K562 (cell line): ENCODE measurements around the gene SPIRE1. TPM values are rescaled to one million over a fixed set of nuclear protein-coding genes. Genes with fewer than 3 reads are reported as not detected.

ENCODE experiments used
- BRD4 ChIP-seq: fragments of 200-600 bp; sonication (generic); IDR thresholded peaks from 2 replicates; pipeline ENCODE4 v1.6.1; 2017; ENCODE audit warnings: inconsistent platforms
- CC2D1A ChIP-seq: fragments of 450-650 bp; IDR thresholded peaks from 2 replicates; pipeline ENCODE4 v1.6.1; 2017; ENCODE audit warnings: mild to moderate bottlenecking
- CHD2 ChIP-seq: IDR thresholded peaks from 2 replicates; pipeline ENCODE4 v1.6.1; 2011; ENCODE audit warnings: low read depth, low read length
- CLOCK ChIP-seq: fragments of 250-450 bp; sonication (Bioruptor Pico); IDR thresholded peaks from 2 replicates; pipeline ENCODE4 v1.4.0; 2020; ENCODE audit warnings: mild to moderate bottlenecking, moderate library complexity, borderline replicate concordance
- CREB1 ChIP-seq, 2 experiments: sonication (generic) in 1 of 2; formaldehyde crosslinking in 1 of 2; IDR thresholded peaks; 2 replicates each; pipeline versions ENCODE4 v1.6.1 to v1.8.0; 2012 to 2022; ENCODE audit warnings: inconsistent platforms in 1 of 2, mild to moderate bottlenecking in 1 of 2, missing genetic modification reagents in 1 of 2, moderate library complexity in 1 of 2
- E2F8 ChIP-seq: fragments of 450-650 bp; IDR thresholded peaks from 2 replicates; pipeline ENCODE4 v1.7.1; 2018; ENCODE audit warnings: mild to moderate bottlenecking, low read depth; ENCODE audit not compliant: partially characterized antibody
- FOSL1 ChIP-seq: fragments of 200-800 bp; sonication (Bioruptor generic); conservative IDR thresholded peaks from 2 replicates; pipeline ENCODE4 v1.6.1; 2016; ENCODE audit warnings: missing genetic modification characterization, missing compliant biosample characterization
- FOXA1 ChIP-seq: fragments of 450-650 bp; IDR thresholded peaks from 2 replicates; pipeline ENCODE4 v1.6.1; 2016; ENCODE audit warnings: mild to moderate bottlenecking, borderline replicate concordance
- KDM4B ChIP-seq, 2 experiments: fragments of 450-650 bp in 1 of 2; sonication (generic) in 1 of 2; IDR thresholded peaks; 2 replicates each; pipeline ENCODE4 v1.6.1; 2016 to 2017; ENCODE audit warnings: borderline replicate concordance in 2 of 2, antibody characterized with exemption in 1 of 2, low read depth in 1 of 2, mild to moderate bottlenecking in 1 of 2
- MAZ ChIP-seq, 2 experiments: fragments of 450-650 bp in 1 of 2; sonication (generic) in 1 of 2; formaldehyde crosslinking; IDR thresholded peaks in 1 of 2; conservative IDR thresholded peaks in 1 of 2; 2 replicates each; pipeline versions ENCODE4 v1.4.0 to v1.5.0; 2020; ENCODE audit warnings: mild to moderate bottlenecking in 1 of 2, missing genetic modification reagents in 1 of 2
- MYNN ChIP-seq, 2 experiments: sonication (generic); formaldehyde crosslinking in 1 of 2; IDR thresholded peaks; 2 replicates each; pipeline versions ENCODE4 v1.5.0 to v1.6.1; 2016 to 2020; ENCODE audit warnings: antibody characterized with exemption in 1 of 2, missing genetic modification reagents in 1 of 2
- NFATC3 ChIP-seq: fragments of 450-650 bp; IDR thresholded peaks from 2 replicates; pipeline ENCODE4 v1.6.1; 2017; ENCODE audit warnings: mild to moderate bottlenecking
- NR3C1 ChIP-seq: sonication (generic); formaldehyde crosslinking; IDR thresholded peaks from 2 replicates; pipeline ENCODE4 v1.8.1; 2022; ENCODE audit warnings: missing genetic modification reagents
- RBFOX2 ChIP-seq: fragments of 200-400 bp; formaldehyde crosslinking; IDR thresholded peaks from 2 replicates; pipeline ENCODE4 v1.6.1; 2017; ENCODE audit warnings: low read depth, mild to moderate bottlenecking, low read length, moderate library complexity
- RFX5 ChIP-seq: IDR thresholded peaks from 2 replicates; pipeline ENCODE4 v1.6.1; 2011; ENCODE audit warnings: low read depth, mild to moderate bottlenecking, improper control_type of control experiment, low read length
- SRSF3 ChIP-seq: fragments of 200-400 bp; formaldehyde crosslinking; IDR thresholded peaks from 2 replicates; pipeline ENCODE4 v1.6.1; 2016; ENCODE audit warnings: mild to moderate bottlenecking, low read length, moderate library complexity; ENCODE audit not compliant: insufficient read depth
- U2AF1 ChIP-seq: fragments of 200-400 bp; formaldehyde crosslinking; optimal IDR thresholded peaks from 2 replicates; pipeline ENCODE3; 2017; ENCODE audit warnings: mild to moderate bottlenecking, low read depth, low read length, moderate library complexity
- YY1 ChIP-seq, 3 experiments: IDR thresholded peaks; 2 replicates each; pipeline ENCODE4 v1.6.1; 2011; ENCODE audit warnings: low read length in 2 of 3, mild to moderate bottlenecking in 2 of 3, moderate library complexity in 2 of 3, borderline replicate concordance in 1 of 3, control low read depth in 1 of 3, low read depth in 1 of 3; ENCODE audit not compliant: insufficient read depth in 3 of 3, insufficient replicate concordance in 2 of 3, control insufficient read depth in 1 of 3, insufficient read length in 1 of 3; ENCODE audit errors: extremely low read depth in 1 of 3
- ZBTB17 ChIP-seq: fragments of 450-650 bp; formaldehyde crosslinking; IDR thresholded peaks from 2 replicates; pipeline ENCODE4 v1.4.0; 2020; ENCODE audit warnings: mild to moderate bottlenecking
- ZNF232 ChIP-seq: sonication (generic); formaldehyde crosslinking; IDR thresholded peaks from 2 replicates; pipeline ENCODE4 v1.8.0; 2022; ENCODE audit warnings: mild to moderate bottlenecking, missing genetic modification reagents
- ZNF324 ChIP-seq: fragments of 250-450 bp; sonication (Bioruptor Pico); IDR thresholded peaks from 2 replicates; pipeline ENCODE4 v1.4.0; 2020; ENCODE audit warnings: mild to moderate bottlenecking
- ZNF76 ChIP-seq: fragments of 250-450 bp; sonication (Bioruptor Pico); IDR thresholded peaks from 2 replicates; pipeline ENCODE4 v1.4.0; 2020; ENCODE audit warnings: mild to moderate bottlenecking, moderate library complexity, borderline replicate concordance
- polyA plus RNA-seq, 8 experiments: library from polyadenylated mRNA; depleted of rRNA in 4 of 8; stranded (reverse) in 5 of 8; unstranded in 3 of 8; fragments of >200 nt; fragmentation: Nextera tagmentation in 2 of 8; fragmentation: Illumina TruSeq in 1 of 8; extraction: Ambion mirVana in 2 of 8; extraction: Trizol in 1 of 8; gene quantifications; 2 replicates each; pipeline versions ENCODE4 v1.2.1 to v1.2.3, GENCODE V29; 2011 to 2014; ENCODE audit warnings: inconsistent platforms in 1 of 8, missing spikeins in 1 of 8
- total RNA-seq, 7 experiments: library from RNA; depleted of rRNA in 6 of 7; stranded (reverse); fragments of >200 nt in 6 of 7; fragmentation: Illumina TruSeq in 2 of 7; extraction: Trizol in 2 of 7; gene quantifications; 2 replicates each; pipeline versions ENCODE4 v1.2.1 to v1.2.3, GENCODE V29; 2011 to 2021; ENCODE audit warnings: low replicate concordance in 1 of 7

The SPIRE1 gene
- total and polyA plus RNA-seq, 9 of the 15 experiments (the other 6 are each of a cell fraction or from before 2014, with no cell fraction given) = 2.9 to 14.0 (median 10.2) TPM

GRCh38 chr18:12491611-12492435 is 166.1 kb downstream of the SPIRE1 start (continued):
- TF ChIP-seq E2F8 = peak; percentile 29
- no peak for TF ChIP-seq FOXA1
- TF ChIP-seq CC2D1A = peak; percentile 80; the same call in 1 of the 2 replicates
- TF ChIP-seq RBFOX2 = peak; percentile 62
- no peak for TF ChIP-seq ZNF324 (CRISPR knock-in tag)
- peak; percentile 76 for TF ChIP-seq NFATC3
- no peak for TF ChIP-seq CLOCK (CRISPR knock-in tag)
- TF ChIP-seq RFX5 = no peak
- TF ChIP-seq MAZ (CRISPR knock-in tag; conservative IDR thresholded peaks at IDR 0.05 in 1 of 2, IDR thresholded peaks at IDR 0.05 in 1 of 2) = no peak
- TF ChIP-seq NR3C1 (CRISPR knock-in tag) = no peak
- TF ChIP-seq BRD4 = no peak
- no peak for TF ChIP-seq U2AF1
- TF ChIP-seq ZBTB17 (CRISPR knock-in tag) = no peak
- no peak for TF ChIP-seq YY1 (IDR thresholded peaks at IDR 0.05; ENCODE audit: borderline replicate concordance in 1 of 3, control insufficient read depth in 1 of 3, extremely low read depth in 1 of 3, insufficient read depth in 3 of 3, insufficient read length in 1 of 3, insufficient replicate concordance in 2 of 3, low read depth in 1 of 3, low read length in 2 of 3)
- TF ChIP-seq FOSL1 (tag) = 0 out of 2 replicates have a peak, but pooled peaks have one; percentile 55
- no peak for TF ChIP-seq CREB1 (IDR thresholded peaks at IDR 0.05)
- no peak for TF ChIP-seq CREB1 (CRISPR knock-in tag; IDR thresholded peaks at IDR 0.05)
- TF ChIP-seq ZNF76 (CRISPR knock-in tag) = no peak
- TF ChIP-seq ZNF232 = no peak
- no peak for TF ChIP-seq SRSF3
- TF ChIP-seq KDM4B (IDR thresholded peaks at IDR 0.05; ENCODE audit: borderline replicate concordance in 2 of 2, low read depth in 1 of 2) = no peak
- TF ChIP-seq CHD2 = no peak
- no peak for TF ChIP-seq MYNN (IDR thresholded peaks at IDR 0.05)
- TF ChIP-seq MYNN (CRISPR knock-in tag; IDR thresholded peaks at IDR 0.05) = no peak
